ENCODE results near the gene AMOTL1.

GRCh38 chr11:94803491-94803890 lies 35.3 kb downstream of the AMOTL1 start:
- TF ChIP-seq TEAD4 (IDR thresholded peaks at IDR 0.05) (no peak), NFIC (IDR thresholded peaks at IDR 0.05) (no peak), RAD21 (IDR thresholded peaks at IDR 0.05; ENCODE audit: low read depth) (no peak), CREB1 (IDR thresholded peaks at IDR 0.05; ENCODE audit: low read depth) (no peak)
